Stimulated activated CD8-positive, alpha-beta memory T cell treated with anti-CD3 and anti-CD28 coated beads, Interleukin-7, amount 100 ng/mL, for 24 hours (primary cell): ENCODE data around the gene SUSD2.
"Not testable (repeated sequence)": the region's sequence is repeated elsewhere in the genome, so short reads cannot be mapped to it uniquely, and the experiment has no call there.

ENCODE experiments used
- DNase-seq: peaks from one replicate; pipeline ENCODE4 v3.0.0-alpha.2; 2020; ENCODE audit warnings: low read depth

The SUSD2 gene

DNA sequence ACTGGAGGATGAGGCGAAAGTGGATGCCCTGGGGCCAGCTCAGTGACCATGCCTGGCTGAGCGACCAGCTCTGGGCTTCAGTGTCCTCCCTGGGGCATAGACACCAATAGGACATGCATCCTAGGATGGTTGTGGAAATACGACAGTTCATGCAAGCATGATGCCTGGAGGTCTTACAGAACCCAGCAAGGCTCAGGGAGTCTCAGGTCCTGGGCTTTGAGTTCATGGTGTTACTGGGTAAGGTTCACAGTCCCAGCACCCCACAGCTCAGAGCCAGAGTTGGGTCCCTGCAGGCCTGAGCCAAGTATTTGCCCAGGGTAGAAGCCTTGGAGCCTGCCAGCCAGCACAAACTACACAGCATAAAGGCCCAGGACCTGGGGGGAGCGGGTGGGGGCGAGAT lies 4.2 kb upstream of the SUSD2 start:
- no peak for DNase-seq

GRCh38 chr22:24177456-24177855 lies 3.8 kb upstream of the SUSD2 start:
- no peak for DNase-seq

- no peak for DNase-seq
Measured at GRCh38 chr22:24178021-24178431, 3.3 kb upstream of the SUSD2 start.

GRCh38 chr22:24178502-24179440 lies 2.5 kb upstream of the SUSD2 start:
- DNase-seq: no peak

- no peak for DNase-seq
Measured at GRCh38 chr22:24179478-24180210, 1.6 kb upstream of the SUSD2 start.

DNA sequence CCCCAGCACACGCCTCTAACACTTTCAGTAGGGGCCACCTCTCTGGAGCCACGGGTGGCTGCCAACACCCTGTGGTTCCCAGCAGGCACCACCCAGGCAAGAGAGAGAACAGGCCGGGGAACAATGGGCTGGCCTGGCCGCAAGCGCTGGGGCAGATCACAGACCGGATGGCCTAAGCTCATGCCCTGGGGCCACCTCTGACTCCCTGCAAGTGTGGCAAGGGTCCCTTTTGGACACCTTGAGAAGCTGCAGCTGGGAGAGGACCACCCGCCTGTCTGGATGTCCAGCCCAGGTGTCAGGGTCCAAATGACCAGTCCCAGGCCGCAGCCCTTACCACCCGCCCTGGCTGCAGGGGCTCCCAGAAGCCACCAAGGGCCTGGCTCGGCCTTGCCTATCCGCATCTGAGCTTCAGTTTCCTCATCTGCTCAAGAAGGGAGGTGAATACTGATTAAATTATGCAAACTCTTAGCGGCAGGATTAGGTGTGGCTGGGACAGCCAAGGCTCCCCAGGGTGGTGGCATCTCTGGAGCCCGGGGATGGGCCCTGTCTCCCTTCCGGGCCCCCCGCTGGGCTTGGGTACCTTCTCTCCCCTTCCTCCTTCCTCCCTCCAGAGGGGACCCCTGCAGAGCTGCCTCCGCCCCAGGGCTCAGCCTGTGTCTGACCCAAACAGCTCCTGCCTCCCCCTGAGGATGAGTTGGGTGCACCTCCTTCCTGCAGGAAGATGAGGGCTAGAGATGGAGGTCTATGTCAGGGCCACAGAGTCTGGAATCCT lies 785 bp upstream of the SUSD2 start:
- DNase-seq: no peak

- DNase-seq: no peak
Measured at GRCh38 chr22:24181996-24182899, 961 bp downstream of the SUSD2 start.

DNA sequence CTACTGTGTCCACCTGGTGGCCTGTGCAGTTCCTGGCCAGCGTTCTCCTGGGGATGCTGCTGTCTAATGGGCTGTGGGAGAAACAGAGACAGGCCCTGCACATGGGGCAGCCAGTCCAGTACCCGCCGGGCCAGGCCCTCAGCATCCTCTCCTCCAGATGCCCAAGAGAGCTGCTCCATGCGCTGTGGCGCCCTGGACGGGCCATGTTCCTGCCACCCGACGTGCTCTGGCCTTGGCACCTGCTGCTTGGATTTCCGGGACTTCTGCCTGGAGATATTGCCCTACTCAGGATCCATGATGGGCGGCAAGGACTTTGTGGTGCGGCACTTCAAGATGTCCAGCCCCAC lies 1.6 kb downstream of the SUSD2 start:
- DNase-seq: not testable (repeated sequence)

DNA sequence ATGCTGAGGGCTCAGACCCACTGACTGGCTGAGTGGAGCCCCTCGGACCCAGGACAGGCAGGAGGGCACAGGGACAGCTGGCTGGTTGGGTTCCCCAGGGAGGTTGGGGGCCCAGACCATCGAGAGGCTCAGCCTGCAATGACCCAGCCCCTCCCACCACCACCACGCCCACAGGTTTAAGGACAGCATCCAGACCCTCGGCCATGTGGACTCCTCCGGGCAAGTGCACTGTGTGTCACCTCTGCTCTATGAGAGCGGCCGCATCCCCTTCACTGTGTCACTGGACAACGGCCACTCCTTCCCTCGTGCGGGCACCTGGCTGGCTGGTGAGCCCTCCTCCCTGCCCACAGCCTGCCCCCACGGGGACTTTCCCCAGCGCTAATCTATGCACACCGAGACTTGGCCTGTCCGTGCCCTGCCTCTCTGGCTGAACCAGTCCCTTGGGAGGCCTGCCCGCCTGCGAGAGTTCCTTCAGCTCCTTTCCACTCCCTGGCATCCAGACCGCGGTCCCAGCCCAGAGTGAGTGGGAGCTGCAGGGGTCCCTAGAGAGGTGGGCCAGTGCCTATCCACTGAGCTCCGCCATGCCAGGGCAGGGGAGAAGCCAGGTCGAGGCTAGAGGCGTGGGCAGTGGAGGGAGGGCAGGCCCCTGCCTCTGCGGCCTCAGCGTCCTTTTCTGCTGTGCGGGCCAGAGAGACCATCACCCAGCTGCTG lies 2.2 kb downstream of the SUSD2 start:
- DNase-seq: no peak

- DNase-seq: no peak
Measured at GRCh38 chr22:24184057-24184798, 2.9 kb downstream of the SUSD2 start.

GRCh38 chr22:24185001-24185500 lies 3.8 kb downstream of the SUSD2 start:
- no peak for DNase-seq

- DNase-seq: no peak
Measured at GRCh38 chr22:24185501-24186351, 4.4 kb downstream of the SUSD2 start.

GRCh38 chr22:24186352-24186740 lies 5.1 kb downstream of the SUSD2 start:
- no peak for DNase-seq

DNA sequence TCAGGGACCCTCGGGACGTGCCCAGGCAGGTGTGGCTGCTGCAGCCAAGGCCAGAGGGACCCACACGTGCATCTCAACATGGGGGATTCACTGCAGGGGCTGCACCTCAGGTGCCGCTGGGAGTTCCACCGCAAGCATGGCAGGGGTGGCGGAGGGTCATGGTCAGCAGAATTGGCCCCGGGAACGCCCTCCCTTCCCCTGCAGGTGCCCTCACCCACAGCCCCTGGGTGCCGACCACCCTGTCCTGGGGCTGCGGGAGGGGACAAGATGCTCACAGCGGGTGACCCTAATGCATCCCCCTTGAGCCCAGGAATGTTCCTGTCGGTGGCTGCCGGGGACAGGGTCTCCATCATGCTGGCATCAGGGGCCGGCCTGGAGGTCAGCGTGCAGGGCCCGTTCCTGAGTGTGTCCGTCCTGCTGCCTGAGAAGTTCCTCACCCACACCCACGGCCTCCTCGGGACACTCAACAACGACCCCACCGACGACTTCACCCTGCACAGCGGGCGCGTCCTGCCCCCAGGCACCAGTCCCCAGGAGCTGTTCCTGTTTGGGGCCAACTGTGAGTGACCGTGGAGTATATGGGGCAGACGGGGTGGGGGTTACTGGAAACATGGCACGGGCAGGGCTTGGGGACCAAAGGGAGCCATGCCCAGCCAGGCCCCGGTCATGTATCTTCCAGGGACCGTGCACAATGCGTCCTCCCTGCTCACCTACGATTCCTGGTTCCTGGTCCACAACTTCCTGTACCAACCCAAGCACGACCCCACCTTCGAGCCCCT lies 5.8 kb downstream of the SUSD2 start:
- DNase-seq: no peak

- DNase-seq: no peak
Measured at GRCh38 chr22:24187731-24188644, 6.7 kb downstream of the SUSD2 start.

- no peak for DNase-seq
Measured at GRCh38 chr22:24188705-24189248, 7.5 kb downstream of the SUSD2 start.
